C4-2B (cell line): ENCODE results near the gene TEX101.
"Not testable (repeated sequence)": the region's sequence is repeated elsewhere in the genome, so short reads cannot be mapped to it uniquely, and the experiment has no call there.

Source experiments
- H3K27ac ChIP-seq: fragments of 450-650 bp; 2 replicates; pipeline ENCODE4 v1.5.1; 2017
- ZFX ChIP-seq: fragments of 450-650 bp; IDR thresholded peaks from 2 replicates; pipeline ENCODE4 v1.6.1; 2017
- TF ChIP-seq, protein P1 (sequence below): fragments of 450-650 bp; conservative IDR thresholded peaks from 2 replicates; pipeline ENCODE4 v1.5.1; 2017; ENCODE audit warnings: mild to moderate bottlenecking

The TEX101 gene

DNA sequence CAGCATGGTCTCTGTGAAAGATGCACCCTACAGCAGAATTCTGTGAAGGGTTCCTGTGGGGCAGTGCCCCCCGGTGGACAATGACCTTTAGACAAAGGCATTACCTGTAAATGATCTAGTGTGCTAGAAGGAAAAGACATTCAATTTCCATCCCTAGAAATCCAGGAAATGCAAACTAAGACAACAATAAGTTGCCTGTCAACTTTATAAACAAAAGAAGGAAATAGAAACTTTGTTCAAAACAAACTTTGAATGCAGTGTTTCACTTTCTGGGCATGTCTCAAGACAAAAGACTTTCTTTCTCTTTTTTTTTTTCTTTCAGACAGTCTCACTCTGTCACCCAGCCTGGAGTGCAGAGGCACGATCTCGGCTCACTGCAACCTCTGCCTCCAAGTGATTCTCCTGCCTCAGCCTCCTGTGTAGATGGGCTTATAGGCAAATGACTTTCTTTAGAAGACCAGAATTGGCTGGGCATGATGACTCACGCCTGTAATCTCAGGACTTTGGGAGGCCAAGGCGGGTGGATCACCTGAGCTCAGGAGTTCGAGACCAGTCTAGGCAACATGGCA, 15.5 kb downstream of the TEX101 start:
- no peak overlapping the region; the same call in 1 of the 2 replicates for H3K27ac ChIP-seq

DNA sequence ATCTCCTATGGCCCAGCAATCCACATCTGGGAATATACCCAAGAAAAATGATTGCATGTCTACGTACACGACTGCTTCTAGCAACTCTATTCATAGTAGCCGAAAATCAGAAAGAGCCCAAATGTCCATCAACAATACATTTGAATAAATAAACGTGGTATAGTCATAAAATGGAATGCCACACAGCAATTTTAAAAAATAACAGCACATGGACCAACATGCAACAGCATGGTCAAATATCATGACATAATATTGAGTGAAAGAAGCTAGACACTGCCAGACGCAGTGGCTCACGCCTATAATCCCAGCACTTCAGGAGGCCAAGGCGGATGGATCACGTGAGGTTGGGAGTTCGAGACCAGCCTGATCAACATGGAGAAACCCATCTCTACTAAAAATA, 16.3 kb downstream of the TEX101 start:
- TF ChIP-seq ZFX = no peak
- H3K27ac ChIP-seq = no peak overlapping the region

More for the DNA sequence above, 15.5 kb downstream of the TEX101 start:
- TF ChIP-seq ZFX = no peak
- TF ChIP-seq, protein P1, sequence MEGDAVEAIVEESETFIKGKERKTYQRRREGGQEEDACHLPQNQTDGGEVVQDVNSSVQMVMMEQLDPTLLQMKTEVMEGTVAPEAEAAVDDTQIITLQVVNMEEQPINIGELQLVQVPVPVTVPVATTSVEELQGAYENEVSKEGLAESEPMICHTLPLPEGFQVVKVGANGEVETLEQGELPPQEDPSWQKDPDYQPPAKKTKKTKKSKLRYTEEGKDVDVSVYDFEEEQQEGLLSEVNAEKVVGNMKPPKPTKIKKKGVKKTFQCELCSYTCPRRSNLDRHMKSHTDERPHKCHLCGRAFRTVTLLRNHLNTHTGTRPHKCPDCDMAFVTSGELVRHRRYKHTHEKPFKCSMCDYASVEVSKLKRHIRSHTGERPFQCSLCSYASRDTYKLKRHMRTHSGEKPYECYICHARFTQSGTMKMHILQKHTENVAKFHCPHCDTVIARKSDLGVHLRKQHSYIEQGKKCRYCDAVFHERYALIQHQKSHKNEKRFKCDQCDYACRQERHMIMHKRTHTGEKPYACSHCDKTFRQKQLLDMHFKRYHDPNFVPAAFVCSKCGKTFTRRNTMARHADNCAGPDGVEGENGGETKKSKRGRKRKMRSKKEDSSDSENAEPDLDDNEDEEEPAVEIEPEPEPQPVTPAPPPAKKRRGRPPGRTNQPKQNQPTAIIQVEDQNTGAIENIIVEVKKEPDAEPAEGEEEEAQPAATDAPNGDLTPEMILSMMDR = peak; percentile 23

DNA sequence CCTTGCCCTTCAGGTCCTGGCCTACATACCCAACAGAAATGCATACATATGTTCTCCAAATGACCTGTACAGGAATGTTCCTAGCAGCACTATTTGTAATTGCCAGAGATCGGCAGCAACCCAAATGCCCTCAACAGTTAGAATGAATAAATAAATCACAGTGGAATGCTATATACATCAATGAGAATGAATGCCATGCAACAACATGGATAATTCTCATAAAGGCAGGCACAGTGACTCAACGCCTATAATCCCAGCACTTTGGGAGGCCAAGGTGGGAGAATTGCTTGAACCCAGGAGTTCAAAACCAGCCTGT, 18.6 kb downstream of the TEX101 start:
- H3K27ac ChIP-seq = no peak overlapping the region
- TF ChIP-seq ZFX = no peak
- TF ChIP-seq, protein P1 = no peak

DNA sequence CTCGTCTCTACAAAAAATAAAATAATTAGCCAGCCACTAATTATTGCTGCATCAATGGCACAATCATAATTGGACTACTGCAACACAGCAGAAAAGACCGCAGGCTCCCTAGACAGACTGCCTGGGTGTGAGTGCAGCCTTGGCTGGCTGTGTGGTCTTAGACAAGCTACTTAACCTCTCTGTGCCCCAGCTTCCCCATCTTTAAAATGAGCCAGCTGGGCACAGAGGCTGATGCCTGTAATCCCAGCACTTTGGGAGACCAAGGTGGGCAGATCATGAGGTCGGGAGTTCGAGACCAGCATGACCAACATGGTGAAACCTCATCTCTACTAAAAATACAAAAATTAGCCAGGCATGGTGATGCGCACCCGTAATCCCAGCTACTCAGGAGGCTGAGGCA, 19.0 kb downstream of the TEX101 start:
- TF ChIP-seq, protein P1 = no peak
- TF ChIP-seq ZFX = no peak
- no peak overlapping the region for H3K27ac ChIP-seq

DNA sequence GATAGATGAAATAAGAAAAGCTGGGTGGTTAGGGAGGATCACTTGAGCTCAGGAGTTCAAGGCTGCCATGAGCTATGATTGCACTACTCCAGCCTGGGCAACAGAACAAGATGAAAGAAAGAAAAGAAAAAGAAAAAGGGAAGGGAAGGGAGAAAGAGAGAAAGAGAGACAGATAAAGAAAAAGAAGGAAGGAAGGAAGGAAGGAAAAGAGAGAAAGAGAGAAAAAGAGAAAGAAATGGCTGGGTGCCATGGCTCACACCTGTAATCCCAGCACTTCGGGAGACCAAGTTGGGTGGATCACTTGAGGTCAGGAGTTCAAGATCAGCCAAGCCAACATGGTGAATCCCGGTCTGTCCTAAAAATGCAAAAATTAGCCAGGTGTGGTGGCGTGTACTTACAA, 21.1 kb downstream of the TEX101 start:
- H3K27ac ChIP-seq = no peak overlapping the region

DNA sequence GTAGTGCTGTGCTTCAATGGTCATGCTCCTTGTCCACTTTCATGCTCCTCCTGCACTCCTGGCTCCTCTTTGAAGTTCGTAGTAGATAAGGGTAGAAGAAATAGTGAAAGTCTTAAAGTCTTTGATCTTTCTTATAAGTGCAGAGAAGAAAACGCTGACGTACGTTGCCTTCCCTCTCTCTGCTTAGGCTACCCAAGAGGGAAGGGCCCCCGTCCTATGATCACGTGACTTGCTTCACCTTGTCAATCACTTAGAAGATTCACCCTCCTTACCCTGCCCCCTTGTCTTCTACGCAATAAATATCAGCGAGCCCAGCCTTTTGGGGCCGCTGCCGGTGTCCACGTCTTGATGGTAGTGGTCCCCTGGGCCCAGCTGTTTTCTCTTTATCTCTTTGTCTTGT, 22.6 kb downstream of the TEX101 start:
- H3K27ac ChIP-seq = not testable (repeated sequence)

More for the DNA sequence above, 21.1 kb downstream of the TEX101 start:
- TF ChIP-seq, protein P1 = no peak
- no peak for TF ChIP-seq ZFX

DNA sequence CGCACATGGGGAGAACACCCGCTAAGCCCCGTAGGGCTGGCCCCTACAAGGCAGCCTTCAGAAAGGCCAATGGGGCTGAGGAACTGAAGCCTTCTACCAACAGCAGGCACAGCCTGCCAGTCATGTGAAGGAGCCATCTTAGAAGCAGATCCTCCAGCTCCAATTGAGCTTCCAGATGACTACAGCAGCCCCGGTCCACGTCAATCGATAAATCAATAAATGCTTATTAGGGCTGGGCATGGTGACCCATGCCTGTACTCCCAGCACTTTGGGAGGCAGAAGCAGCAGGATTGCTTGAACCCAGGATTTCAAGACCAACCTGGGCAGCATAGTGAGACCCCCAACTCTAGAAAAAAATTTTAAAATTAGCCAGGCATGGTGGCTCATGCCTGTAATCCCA, 23.0 kb downstream of the TEX101 start:
- no peak for TF ChIP-seq ZFX
- TF ChIP-seq, protein P1 = no peak
- H3K27ac ChIP-seq = no peak overlapping the region

DNA sequence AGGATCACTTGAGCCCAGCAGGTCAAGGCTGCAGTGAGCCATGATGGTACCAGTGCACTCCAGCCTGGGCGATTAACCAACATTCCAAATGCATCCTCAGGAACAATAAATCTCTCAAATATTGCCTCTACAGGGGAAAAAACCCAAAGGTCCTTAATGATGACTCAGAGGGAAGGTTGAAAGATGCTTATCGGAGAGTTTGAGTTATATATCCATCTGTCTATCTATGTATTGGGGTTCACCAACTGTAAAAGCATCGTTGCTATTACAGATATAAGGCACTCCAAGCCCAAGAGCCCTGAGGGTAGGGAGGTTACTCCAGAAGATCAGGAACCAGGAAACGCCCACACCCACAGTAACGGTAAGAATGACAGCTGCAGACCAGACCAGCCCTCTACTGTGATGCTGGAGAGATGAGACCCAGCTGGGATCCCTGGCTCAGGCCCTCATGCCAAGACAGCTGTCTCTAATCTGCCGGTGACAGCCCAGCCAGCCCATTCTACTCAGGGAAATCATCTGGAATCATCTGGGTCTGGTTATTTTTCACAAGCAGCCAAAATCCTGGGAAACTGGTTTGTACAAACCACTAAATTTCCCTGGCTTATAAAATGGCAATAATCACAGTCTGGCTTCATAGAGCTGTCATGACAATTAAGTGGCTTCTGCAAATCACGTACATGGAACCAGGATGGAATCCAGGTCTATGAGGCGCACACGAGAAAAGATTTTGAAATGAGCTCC, 23.8 kb downstream of the TEX101 start:
- no peak overlapping the region for H3K27ac ChIP-seq
- no peak for TF ChIP-seq ZFX
- TF ChIP-seq, protein P1 = no peak
